Endothelial cell of hepatic sinusoid (primary cell): ENCODE results near the gene AARS1.
"Not testable (repeated sequence)": the region's sequence is repeated elsewhere in the genome, so short reads cannot be mapped to it uniquely, and the experiment has no call there.

ENCODE experiments used
- in situ Hi-C: cut with HindIII; loops from 2 replicates; pipeline ENCODE4 v1.10.0; 2017; ENCODE audit warnings: low sequenced_read_pairs

Gene AARS1

DNA sequence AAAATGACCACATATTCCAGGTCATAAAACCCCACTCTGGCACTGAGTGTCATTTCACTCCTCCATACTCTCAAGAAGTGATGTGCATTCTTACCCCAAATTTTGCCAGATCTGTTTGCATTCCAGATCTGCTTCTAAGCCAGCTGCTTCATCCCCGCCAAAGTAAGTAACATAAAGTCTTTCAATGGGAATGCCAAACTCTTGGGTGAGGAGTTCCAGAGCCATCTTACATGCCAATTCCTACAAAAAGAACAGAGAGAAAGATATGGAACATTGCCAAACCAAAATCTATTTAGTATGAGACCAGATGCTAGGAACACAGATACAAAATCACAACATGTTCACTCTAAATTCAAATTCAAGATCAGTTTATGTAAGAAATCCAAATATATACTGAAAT lies 12.9 kb downstream of the AARS1 start:
- in situ Hi-C loops = no loop called here

DNA sequence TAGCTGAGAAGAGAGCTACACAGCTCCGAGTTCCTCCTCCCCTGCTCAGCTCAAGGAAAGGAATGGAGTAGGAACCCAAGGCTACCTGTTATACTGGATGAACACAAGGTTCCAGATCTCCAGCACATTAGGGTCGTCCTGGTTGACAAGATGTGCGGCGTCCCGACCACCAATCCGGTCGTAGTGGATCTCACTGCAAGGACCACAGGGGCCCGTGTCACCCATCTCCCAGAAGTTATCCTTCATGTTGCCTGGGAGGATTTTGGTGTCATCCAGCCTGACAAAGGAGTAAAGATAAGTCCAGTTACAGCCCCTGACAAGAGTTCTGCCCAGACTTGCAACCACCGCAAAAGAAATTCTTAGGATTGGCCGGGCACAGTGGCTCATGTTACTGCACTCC lies 17.6 kb downstream of the AARS1 start:
- in situ Hi-C loops = no loop called here

- in situ Hi-C loops = no loop called here
Observed at GRCh38 chr16:70270176-70270575, 19.1 kb downstream of the AARS1 start.

GRCh38 chr16:70269471-70269870 lies 19.8 kb downstream of the AARS1 start:
- in situ Hi-C loops = no loop called here

DNA sequence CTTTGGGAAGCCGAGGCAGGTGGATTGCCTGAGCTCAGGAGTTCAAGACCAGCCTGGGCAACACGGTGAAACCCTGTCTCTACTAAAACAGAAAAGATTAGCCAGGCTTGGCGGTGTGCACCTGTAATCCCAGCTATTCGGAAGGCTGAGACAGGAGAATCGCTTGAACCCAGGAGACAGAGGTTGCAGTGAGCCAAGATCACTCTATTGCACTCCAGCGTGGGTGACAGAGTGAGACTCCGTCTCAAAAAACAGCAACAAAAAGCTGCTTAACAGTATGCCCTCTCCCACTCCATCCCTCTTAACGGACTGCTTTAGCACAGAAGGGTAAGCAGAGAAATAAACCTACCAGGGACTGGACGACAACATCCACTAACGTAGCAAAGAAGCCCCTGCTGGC lies 21.4 kb downstream of the AARS1 start:
- in situ Hi-C loops = not testable (repeated sequence)

DNA sequence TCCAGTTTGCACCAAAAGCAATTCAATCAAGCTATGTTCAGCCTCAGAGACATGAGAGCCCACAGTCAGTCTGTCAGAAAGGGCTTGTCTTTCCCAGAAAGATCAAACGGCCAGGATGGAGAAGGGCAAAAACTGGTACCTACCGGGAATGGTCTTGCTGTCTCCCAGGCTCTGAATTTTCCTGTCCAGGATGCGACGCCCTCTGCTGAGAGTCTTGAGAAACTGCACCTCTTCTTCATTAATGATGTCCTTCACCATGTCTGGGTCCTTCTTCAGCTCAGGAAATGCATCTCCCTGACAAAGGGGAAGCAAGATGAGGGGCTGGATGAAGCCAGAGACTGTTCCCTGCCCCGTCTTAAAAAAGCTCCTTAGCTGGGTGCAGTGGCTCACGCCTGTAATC lies 21.8 kb downstream of the AARS1 start:
- in situ Hi-C loops = no loop called here

- in situ Hi-C loops = not testable (repeated sequence)
Observed at GRCh38 chr16:70259903-70260302, 29.4 kb downstream of the AARS1 start.

- in situ Hi-C loops = no loop called here
Observed at GRCh38 chr16:70258946-70259345, 30.4 kb downstream of the AARS1 start.

DNA sequence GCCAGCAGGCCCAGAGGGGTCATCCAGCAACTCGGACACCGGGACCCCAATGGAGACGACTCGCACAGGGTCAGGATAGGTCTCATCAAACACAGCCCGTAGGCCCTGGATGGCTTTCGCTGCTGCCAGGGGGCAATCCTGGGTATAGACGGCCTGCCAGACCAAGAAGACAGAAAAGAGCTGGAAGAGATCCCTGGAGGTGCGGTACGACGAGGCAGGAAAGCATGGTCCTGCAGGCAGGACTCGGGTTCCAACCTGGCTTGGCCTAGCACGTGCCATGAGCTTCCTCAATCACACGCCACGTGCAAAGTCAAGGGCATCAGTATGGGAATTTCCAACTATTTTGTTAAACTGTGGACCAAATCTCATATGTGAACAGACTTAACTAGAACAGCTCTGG lies 31.2 kb downstream of the AARS1 start:
- in situ Hi-C loops = no loop called here

GRCh38 chr16:70257391-70257790 lies 31.9 kb downstream of the AARS1 start:
- in situ Hi-C loops = no loop called here

DNA sequence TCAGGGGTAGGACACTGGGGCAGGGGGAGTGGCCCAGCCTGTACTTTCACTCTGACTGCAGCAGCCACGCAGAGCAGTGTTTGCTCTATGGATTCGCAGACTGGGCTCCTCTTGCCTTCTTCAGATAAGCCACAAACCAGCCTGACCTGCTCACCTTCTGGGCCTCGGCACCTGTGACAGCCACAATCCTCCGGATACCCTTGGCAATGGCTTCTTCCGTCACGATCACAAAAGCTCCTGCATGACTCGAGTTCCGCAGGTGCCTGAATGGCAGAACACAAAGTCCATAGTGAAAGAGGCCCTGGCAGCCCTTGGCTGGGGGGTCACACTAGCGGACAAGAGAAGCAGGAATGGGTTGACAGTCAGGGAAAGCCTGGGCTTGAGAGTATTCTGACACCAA lies 33.7 kb downstream of the AARS1 start:
- in situ Hi-C loops = no loop called here

DNA sequence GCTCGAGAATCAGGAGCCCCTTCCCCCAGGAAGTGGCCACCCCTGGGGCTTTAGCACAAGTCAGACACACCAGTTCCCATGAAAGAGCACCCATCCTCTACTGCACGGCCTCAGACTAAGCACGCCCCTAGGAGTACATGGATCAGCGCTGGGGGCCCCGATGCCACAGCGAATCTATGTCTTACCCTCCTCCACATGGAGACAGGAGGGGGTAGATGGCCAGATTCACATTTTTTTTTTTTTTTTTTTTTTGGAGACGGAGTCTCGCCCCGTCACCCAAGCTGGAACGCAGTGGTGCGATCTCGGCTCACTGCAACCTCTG lies 34.4 kb downstream of the AARS1 start:
- in situ Hi-C loops = no loop called here

DNA sequence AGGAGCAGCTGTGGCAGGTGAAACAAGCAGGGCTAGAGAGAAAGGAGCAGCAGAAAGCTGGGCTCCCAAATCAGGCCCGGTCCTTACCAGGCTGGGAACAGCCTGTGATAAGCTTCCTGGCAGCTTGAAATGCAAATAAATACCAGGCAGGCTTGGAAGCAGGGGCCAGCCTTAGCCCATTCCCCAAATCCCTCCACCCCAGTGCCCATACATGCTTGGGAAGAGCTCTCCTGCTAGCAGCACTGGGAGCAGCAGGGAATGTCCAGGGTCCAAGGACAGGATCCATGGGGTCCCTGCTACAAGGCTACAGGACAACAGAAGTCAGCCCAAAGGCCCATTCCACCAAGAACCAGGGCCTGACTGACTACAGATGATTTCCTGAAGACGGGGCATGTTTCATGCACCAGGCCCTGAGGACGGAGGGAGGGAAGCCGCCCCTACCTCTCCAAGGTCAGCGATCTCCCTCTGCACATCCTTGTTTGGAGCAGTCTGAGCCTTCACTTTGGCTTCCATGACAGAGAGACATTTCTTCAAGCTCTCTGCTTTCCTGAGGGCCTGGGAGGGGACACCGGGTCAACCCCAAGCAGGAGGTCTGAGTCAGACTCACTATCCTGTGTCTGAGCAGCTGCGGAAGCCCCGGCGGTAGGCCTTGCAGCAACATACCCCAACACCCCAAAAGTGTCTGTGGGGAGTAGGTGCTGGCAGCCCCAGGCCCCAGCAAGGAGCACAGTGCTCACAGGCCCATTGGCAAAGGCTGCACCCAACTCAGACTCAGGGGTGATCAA lies 34.9 kb downstream of the AARS1 start:
- in situ Hi-C loops = no loop called here

DNA sequence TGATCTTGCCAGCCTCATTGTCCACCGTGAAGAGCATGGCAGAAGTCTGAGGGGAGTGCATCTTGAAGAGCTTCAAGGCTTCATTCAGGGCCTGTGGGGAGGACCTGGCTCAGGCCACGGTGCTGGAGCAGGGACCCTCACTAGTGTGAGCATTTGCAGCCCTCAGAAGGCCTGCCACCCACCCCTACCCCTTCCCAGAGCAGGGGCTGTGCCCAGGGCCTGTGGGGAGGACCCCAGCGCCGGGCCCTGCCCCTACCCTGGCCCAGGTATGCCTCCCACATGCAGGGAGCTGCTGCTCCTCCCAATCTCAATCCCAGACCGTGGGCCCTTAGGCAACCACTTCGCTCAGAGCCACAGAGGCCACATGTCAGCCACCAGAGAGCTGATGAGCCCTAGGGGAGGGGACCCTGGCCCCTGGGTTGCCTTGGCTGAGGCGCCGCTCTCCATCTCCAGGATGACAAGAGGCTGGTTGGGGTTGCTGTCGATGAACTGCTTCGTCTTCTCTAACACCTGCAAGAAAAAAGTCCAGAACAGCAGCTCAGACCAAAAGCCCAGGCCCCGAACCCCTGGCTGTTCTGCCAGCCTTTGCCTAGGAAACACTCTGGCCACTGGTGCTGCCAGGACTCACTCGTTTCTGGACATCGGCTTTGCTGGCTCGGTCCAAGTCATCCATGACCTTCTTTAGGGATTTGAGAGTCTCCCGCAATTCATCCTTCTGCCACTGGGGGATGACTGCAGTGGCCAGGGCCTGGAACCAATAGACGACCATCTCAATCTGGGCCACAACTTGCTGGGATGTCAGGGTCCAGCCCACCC lies 35.8 kb downstream of the AARS1 start:
- in situ Hi-C loops = no loop called here

DNA sequence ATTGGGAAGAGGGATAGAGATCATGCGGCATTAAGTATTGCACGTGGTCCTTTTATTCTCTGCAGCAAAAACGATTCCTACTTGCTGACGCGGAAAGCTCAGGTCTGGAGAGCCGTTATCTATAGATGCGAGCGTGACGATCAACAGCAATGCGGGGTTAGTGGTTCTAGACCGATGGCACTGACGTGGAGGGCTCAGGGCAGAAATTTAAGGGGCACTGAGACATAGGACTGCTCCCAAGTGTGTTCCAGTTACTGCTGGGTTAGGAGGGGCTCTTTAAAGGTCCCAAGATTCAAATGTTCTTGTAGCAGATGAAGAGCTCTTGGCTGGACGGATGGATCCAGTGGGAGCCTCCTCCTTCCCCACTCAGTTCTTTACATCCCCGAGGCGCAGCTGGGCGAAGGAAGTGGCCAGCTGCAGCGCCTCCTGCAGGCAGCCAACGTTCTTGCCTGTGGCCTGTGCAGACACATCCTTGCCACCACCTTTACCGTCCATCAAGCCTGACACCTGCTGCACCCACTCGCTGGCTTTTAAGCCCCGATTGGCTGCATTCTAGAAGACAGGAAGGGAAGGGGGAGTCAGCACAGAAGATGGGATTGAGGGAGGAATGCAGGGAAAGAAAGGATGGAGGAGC lies 36.8 kb downstream of the AARS1 start:
- in situ Hi-C loops = no loop called here

GRCh38 chr16:70251629-70252354 lies 37.5 kb downstream of the AARS1 start, which contains the start of gene EXOSC6:
EXOSC6 (minus strand) TSS chr16:70251940; CDS start chr16:70251900, 40 bp downstream.
- in situ Hi-C loops = no loop called here

DNA sequence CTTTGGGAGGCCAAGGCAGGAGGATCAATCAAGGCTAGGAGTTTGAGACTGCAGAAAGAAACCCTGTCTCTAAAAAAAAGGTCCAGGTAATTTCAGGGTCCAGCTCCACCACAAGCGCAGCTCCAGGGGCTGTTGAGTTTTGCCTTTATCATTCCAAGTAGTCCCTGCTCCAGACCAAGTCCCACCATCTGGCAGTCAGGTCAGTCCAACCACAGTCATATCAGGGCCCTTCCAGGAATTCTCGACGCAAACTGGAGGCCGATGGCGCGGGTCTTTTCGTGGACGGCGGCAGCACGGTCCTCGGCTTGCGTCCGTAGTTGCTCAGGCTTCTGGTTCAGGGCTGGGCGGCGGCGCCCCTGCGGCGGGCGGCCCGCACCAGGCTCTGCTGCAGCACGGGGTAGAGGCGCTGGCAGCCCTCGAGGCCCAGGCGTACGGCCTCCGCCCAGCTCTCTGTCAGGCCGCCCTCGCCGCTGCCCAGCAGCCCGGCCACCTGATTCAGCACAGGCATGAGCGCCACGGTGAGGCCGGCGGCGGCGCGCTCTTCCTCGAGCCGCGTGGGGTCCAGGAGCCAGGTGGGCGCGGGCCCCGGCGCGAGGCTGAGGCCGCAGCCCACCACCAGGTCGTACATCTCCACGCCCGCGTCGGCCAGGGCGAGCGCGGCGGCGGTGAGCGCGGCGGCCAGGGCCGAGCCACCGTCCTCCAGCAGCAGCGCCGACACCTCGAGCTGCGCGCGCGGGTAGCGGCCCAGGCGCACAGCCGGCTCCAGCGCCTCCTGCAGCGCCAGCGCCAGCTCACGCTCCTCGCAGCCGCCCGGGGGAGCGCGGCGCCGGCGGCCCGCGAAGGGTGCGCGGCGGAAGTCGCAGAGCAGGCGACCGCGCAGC lies 38.3 kb downstream of the AARS1 start:
- in situ Hi-C loops = no loop called here

DNA sequence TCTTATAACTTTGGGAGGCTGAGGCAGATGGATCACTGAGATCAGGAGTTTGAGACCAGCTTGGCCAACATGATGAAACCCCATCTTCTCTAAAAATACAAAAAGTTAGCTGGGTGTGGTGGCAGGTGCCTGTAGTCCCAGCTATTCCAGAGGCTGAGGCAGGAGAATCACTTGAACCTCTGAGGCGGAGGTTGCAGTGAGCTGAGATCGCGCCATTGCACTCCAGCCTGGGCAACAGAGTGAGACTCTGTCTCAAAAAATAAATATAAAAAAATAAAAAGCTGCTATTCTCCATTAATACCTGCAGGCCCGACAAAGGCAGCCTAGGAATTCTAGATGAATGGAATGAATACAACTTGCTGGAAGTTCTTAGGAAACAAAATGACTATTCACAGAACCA lies 39.6 kb downstream of the AARS1 start:
- in situ Hi-C loops = not testable (repeated sequence)

- in situ Hi-C loops = not testable (repeated sequence)
Observed at GRCh38 chr16:70238773-70239172, 50.5 kb downstream of the AARS1 start.

DNA sequence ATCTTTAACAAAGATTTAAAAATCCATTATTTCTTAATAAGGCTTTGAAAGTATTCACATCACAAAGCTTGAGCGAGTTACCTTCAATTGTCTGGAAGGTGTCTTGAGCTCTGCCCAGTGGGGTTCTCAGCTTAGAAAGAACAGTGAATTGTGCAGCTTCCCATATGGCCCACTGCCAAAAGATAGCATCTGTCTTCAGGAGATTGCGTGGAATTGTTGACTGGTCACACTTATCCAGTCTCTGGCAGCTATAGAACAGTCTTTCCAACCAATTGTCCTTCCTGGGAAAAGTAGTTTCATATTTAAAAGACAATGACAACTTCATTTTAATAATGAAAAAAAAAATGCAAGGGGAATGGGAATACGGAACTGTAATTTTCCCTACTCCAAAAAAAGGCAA lies 57.5 kb downstream of the AARS1 start:
- in situ Hi-C loops = not testable (repeated sequence)
